Fibroblast of skin of left biceps (primary cell): ENCODE data around the gene DIAPH1.

Experiments used
- DNase-seq, 2 experiments: peaks; one replicate each; pipeline ENCODE4 v3.0.0-alpha.2; 2013; ENCODE audit warnings: low read depth in 2 of 2

The DIAPH1 gene

GRCh38 chr5:141560725-141561483 lies 57.9 kb downstream of the DIAPH1 start:
- DNase-seq = peak; percentile 96

- DNase-seq = no peak
Observed at GRCh38 chr5:141560151-141560550, 58.6 kb downstream of the DIAPH1 start.

GRCh38 chr5:141559461-141559860 lies 59.3 kb downstream of the DIAPH1 start:
- no peak for DNase-seq

GRCh38 chr5:141558150-141558549 lies 60.6 kb downstream of the DIAPH1 start:
- no peak for DNase-seq

- DNase-seq = peak; percentile 98
Observed at GRCh38 chr5:141557681-141558136, 61.1 kb downstream of the DIAPH1 start.

DNA sequence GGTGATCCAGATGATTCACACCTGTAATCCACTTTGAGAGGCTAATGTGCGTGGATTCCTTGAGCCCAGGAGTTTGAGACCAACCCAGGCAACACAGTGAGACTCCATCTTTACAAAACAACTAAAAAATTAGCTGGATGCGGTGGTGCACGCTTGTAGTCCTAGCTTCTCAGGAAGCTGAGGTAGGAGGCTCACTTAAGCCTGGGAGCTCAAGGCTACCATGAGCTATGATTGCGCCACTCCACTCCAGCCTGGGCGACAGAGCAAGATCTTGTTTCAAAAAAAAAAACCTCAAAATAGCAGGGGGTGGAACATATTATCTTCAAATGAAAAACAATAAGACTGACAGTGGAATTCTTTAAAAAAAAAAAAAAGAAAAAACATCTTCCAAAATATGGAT lies 70.9 kb downstream of the DIAPH1 start:
- no peak for DNase-seq

- DNase-seq = no peak
Observed at GRCh38 chr5:141547488-141547887, 71.3 kb downstream of the DIAPH1 start.

DNA sequence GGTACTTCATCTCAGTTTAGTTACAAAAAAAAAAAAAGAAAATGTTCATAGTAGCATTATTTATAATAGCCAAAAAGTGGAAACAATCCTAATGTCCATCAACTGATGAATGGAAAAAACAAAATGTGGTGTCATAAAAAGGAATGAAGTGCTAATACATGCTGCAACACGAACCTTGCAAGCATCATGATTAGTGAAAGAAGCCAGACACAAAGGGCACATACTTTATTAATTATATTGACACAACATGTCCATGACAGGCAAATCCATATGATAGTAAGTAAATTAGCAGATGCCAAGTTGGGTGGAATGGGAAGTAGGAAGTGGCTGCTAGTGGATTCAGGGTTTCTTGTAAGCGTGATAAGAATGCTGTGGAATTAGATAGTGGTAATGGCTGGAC lies 75.7 kb downstream of the DIAPH1 start:
- no peak for DNase-seq

DNA sequence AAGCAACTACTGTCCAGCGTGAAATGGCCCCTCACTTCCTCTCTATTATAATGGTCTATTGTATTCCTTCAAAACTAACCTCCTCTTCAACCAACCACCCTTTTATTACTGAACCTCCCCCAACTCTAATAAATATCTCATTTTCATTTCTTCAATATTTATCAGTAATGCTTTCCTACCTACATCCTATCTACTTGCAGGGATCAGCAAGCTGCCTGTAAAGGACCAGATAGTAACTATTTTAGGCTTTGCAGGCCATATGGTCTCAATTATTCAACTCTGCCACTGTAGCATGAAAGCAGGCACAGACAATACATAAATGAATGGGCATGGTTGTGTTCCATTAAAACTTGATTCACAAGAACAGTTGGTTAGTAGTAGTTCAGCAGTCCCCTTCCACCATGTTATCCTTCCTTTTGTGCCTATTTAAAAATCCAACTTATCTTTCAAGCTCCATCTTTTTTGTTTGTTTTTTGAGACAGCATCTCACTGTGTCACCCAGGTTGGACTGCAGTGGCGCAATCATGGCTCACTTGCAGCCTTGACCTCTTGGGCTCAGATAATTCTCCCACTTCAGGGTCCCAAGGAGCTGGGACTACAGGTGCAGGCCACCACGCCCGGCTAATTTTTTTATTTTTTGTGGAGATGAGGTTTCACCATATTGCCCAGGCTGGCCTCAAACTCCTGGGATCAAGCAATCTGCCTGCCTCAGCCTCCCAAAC lies 84.1 kb downstream of the DIAPH1 start:
- no peak for DNase-seq

- DNase-seq = no peak
Observed at GRCh38 chr5:141533897-141534296, 84.9 kb downstream of the DIAPH1 start.

DNA sequence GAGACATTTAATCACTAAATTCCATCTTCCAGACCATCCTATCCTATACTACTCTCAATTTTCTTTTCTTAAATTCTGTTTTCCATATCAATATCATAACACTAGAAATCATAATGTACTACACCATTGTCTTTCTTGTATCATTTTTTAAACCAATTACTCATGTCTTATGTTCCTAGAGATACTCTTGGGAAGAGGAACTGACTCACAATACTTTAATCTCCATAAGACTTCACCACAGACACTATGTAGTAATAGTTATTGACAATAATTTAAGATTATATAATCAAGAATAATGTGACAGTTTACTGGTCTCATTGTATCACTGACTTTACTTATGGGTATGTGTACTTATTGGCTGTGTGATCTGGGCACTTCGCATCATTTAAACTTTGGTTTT lies 86.1 kb downstream of the DIAPH1 start:
- no peak for DNase-seq

GRCh38 chr5:141529873-141530272 lies 88.9 kb downstream of the DIAPH1 start:
- DNase-seq = no peak

GRCh38 chr5:141529002-141529401 lies 89.8 kb downstream of the DIAPH1 start:
- DNase-seq = no peak

- no peak for DNase-seq
Observed at GRCh38 chr5:141528291-141528984, 90.4 kb downstream of the DIAPH1 start.

DNA sequence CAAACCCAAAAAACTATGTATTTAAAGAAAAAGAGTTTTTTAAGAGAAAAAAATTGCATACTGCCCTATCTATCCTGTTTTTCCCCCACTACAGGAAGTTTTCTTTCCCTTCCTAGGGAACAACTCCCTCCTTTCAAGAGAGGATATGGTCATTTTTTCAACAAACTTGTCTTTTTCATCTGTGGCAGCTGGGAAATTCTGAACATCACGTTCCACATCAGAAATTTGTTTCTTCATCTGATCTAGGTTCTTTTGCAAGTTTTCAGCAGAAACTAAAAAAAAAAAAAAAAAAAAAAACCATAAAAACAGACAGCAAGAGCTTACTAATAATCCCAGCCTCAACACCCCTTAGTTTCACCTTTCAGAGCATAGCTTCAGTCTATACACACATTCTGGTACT lies 91.4 kb downstream of the DIAPH1 start:
- no peak for DNase-seq

- DNase-seq = no peak
Observed at GRCh38 chr5:141525653-141526052, 93.1 kb downstream of the DIAPH1 start.

- peak; percentile 97 to 98 for DNase-seq
Observed at GRCh38 chr5:141524604-141525597, 93.9 kb downstream of the DIAPH1 start.

- no peak for DNase-seq
Observed at GRCh38 chr5:141523991-141524390, 94.8 kb downstream of the DIAPH1 start.

DNA sequence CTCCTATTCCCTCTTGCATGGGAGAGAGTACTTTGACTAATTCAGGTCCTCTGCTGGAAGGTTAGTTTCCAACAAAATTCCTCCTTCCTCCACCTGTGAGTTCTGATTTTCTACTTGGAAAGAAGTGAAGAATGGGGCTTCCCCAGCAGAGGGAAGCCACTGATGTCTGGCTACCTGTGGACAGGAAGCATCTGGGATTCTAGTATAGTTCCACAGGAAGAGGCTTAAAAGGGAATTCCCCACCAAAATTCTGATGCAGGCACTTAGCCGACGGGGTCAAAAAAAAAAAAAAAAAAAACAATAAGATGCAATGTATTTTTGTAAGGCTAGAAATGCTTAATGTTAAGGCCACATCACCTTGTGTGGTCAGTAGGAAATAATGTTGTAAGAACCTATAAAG lies 96.5 kb downstream of the DIAPH1 start:
- DNase-seq = no peak

DNA sequence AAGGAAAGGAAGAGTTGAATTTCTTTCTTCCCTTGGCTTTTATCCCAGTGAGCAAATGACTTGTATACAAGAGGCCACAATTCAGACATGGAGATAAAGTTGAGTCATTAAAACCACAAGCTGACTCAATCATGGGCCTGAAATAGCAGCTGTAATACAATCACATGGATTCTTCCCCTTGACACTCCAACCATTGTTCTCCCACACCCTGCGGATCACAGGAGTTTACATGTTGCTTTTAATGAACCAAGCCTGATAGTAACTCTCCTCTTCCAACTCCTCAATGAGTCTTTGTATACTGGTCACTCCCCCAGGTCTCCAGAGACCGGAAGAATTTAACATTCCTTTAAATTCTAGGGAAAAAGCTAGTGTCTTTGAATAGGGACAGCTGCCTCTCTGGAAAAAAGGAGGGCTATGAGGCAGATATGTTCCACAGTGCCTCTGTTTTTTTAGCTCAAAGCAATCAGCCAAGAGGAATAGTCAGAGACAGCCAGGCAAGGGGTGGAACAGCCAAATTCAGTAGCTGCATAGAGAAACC lies 97.5 kb downstream of the DIAPH1 start:
- peak; percentile 96 to 97 for DNase-seq
